Transverse colon (tissue), 3 donors: Measurements from ENCODE around the gene PPARD.

ENCODE experiments used
- CTCF ChIP-seq, 5 experiments: fragments of 200-600 bp in 3 of 5; fragments of 450-650 bp in 2 of 5; sonication (generic) in 3 of 5; IDR thresholded peaks; 1 replicate in 2 of 5; 2 replicates in 3 of 5; pipeline ENCODE4 v1.5.1; 2016 to 2017; ENCODE audit warnings: antibody characterized with exemption in 5 of 5, inconsistent platforms in 3 of 5, mild to moderate bottlenecking in 2 of 5, moderate library complexity in 1 of 5
- POLR2A ChIP-seq: fragments of 450-650 bp; IDR thresholded peaks from one replicate; pipeline ENCODE4 v1.6.1; 2016; ENCODE audit warnings: antibody characterized with exemption, mild to moderate bottlenecking, moderate library complexity

GRCh38 chr6:35471836-35472345, 129.5 kb downstream of the PPARD start:
- TF ChIP-seq POLR2A (no peak), CTCF (IDR thresholded peaks at IDR 0.05) (no peak)
